ENCODE results near the gene DNAH6.
"Not testable (repeated sequence)": the region's sequence is repeated elsewhere in the genome, so short reads cannot be mapped to it uniquely, and the experiment has no call there.

The DNAH6 gene

GRCh38 chr2:84749442-84749841 lies 233.1 kb downstream of the DNAH6 start:
- TF ChIP-seq CTCF (conservative IDR thresholded peaks at IDR 0.05) = no peak
- H3K27ac ChIP-seq = no peak overlapping the region

DNA sequence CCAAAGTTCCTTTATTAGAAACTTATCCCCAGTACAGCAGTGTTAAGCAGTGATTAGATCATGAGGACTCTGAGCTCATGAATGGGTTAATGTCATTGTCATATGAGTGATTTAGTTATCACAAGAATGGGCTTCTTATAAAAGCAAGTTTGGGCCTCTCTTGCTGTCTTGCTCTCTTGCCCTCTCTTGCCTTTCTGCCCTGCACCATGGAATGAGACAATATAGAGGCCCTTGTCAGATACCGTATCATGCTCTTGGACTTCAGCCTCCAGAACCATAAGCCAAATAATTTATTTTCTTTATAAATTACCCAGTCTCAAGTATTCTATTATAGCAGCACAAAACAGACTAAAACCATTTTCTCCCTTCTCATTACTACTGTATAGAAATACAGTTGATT lies 238.8 kb downstream of the DNAH6 start:
- no peak overlapping the region for H3K27ac ChIP-seq
- TF ChIP-seq CTCF (conservative IDR thresholded peaks at IDR 0.05) = no peak

- H3K27ac ChIP-seq = no peak overlapping the region
- TF ChIP-seq CTCF (conservative IDR thresholded peaks at IDR 0.05) = no peak
Observed at GRCh38 chr2:84757648-84758047, 241.3 kb downstream of the DNAH6 start.

DNA sequence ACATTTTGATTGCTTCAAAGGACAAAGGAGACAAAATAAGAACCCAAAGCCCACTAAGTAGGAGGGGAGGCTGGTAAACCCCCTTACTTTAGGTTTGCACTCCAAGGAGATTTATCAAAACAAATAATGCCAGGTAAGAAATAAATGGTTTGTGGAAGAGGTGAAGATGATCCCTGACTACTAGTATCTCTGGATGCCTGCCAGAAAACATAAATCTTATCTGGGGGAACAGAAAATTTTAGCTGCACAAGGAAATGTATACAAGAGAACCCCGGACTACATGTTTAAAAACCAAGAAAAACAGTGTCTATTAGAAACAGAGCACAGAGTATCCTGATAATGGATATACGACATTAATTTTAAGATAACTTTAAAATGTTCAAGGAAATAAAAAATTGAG lies 250.5 kb downstream of the DNAH6 start:
- TF ChIP-seq CTCF (conservative IDR thresholded peaks at IDR 0.05) = no peak
- H3K27ac ChIP-seq = no peak overlapping the region

GRCh38 chr2:84768840-84769239 lies 252.5 kb downstream of the DNAH6 start:
- no peak for TF ChIP-seq CTCF (conservative IDR thresholded peaks at IDR 0.05)

GRCh38 chr2:84770280-84770679 lies 254.0 kb downstream of the DNAH6 start:
- H3K27ac ChIP-seq = no peak overlapping the region
- TF ChIP-seq CTCF (conservative IDR thresholded peaks at IDR 0.05) = no peak

More at GRCh38 chr2:84768840-84769239, 252.5 kb downstream of the DNAH6 start:
- H3K27ac ChIP-seq = no peak overlapping the region

- no peak for TF ChIP-seq CTCF (conservative IDR thresholded peaks at IDR 0.05)
- no peak overlapping the region for H3K27ac ChIP-seq
Observed at GRCh38 chr2:84771251-84771650, 255.0 kb downstream of the DNAH6 start.

GRCh38 chr2:84773562-84773961 lies 257.3 kb downstream of the DNAH6 start:
- not testable (repeated sequence) for H3K27ac ChIP-seq
